HEK293T (cell line): ENCODE data around the gene SERPINH1.

Experiments used
- ARNT ChIP-seq: fragments of 450-650 bp; IDR thresholded peaks from 2 replicates; pipeline ENCODE4 v1.6.1; 2017; ENCODE audit warnings: mild to moderate bottlenecking
- BHLHE40 ChIP-seq: fragments of 450-650 bp; IDR thresholded peaks from 2 replicates; pipeline ENCODE4 v1.6.1; 2016; ENCODE audit warnings: mild to moderate bottlenecking, moderate library complexity, borderline replicate concordance
- FOXA1 ChIP-seq: fragments of 450-650 bp; IDR thresholded peaks from 2 replicates; pipeline ENCODE4 v1.6.1; 2016; ENCODE audit warnings: mild to moderate bottlenecking
- FOXK2 ChIP-seq: fragments of 450-650 bp; IDR thresholded peaks from 2 replicates; pipeline ENCODE4 v1.6.1; 2016; ENCODE audit warnings: mild to moderate bottlenecking
- FOXM1 ChIP-seq: fragments of 450-650 bp; IDR thresholded peaks from 2 replicates; pipeline ENCODE4 v1.6.1; 2017; ENCODE audit warnings: mild to moderate bottlenecking, borderline replicate concordance
- LEF1 ChIP-seq: fragments of 450-650 bp; IDR thresholded peaks from 2 replicates; pipeline ENCODE4 v1.6.1; 2017; ENCODE audit warnings: mild to moderate bottlenecking, borderline replicate concordance
- NFRKB ChIP-seq: fragments of 450-650 bp; IDR thresholded peaks from 2 replicates; pipeline ENCODE4 v1.6.1; 2016; ENCODE audit warnings: mild to moderate bottlenecking, moderate library complexity
- SP1 ChIP-seq: fragments of 450-650 bp; IDR thresholded peaks from 2 replicates; pipeline ENCODE4 v1.6.1; 2017
- SUZ12 ChIP-seq: fragments of 450-650 bp; IDR thresholded peaks from 2 replicates; pipeline ENCODE4 v1.6.1; 2016; ENCODE audit warnings: mild to moderate bottlenecking
- TARDBP ChIP-seq: fragments of 450-650 bp; IDR thresholded peaks from 2 replicates; pipeline ENCODE4 v1.6.1; 2016
- ZNF384 ChIP-seq: fragments of 450-650 bp; IDR thresholded peaks from 2 replicates; pipeline ENCODE4 v1.6.1; 2016

GRCh38 chr11:75537740-75538139, 24.3 kb upstream of the SERPINH1 start:
- TF ChIP-seq SUZ12 (no peak), FOXK2 (no peak), LEF1 (no peak), ARNT (no peak), ZNF384 (no peak), NFRKB (no peak), FOXA1 (no peak), FOXM1 (no peak), BHLHE40 (no peak), SP1 (no peak), TARDBP (no peak)
